Measurements from ENCODE around the gene PANX1. TPM values are rescaled to one million over a fixed set of nuclear protein-coding genes. Genes with fewer than 3 reads are reported as not detected.

The PANX1 gene
- total and polyA plus RNA-seq, 10 of the 15 experiments (the other 5 are each of a cell fraction or from before 2014, with no cell fraction given), result 3.3 to 18.7 (median 14.4) TPM

DNA sequence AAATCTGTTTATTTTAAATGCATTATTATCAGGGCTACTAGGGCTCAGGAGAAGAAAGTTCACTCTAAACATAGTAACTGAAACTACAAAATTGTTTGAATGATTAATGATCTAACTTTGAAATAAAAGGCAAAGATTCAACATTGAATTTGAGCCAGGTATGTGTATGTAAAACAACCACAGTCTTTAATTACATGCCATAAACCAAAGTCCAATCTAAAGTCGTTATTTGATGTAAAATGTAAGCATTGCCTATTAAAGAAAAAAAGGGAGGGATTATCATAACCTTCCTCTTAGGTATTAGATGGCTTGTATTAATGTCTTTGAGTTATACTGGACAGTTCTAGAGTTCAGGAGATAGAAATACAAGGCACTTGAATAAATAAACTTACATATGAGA lies 25.2 kb upstream of the PANX1 start (continued):
- TF ChIP-seq EED (IDR thresholded peaks at IDR 0.05; ENCODE audit: low read depth), result no peak
- TF ChIP-seq PBX3 (IDR thresholded peaks at IDR 0.05; ENCODE audit: insufficient replicate concordance, low read depth, low read length), result no peak
- no peak for TF ChIP-seq NR2C1 (IDR thresholded peaks at IDR 0.05)
- no peak for TF ChIP-seq KLF5 (IDR thresholded peaks at IDR 0.05; ENCODE audit: partially characterized antibody)

- no peaks in the 10 kb centered on the region for H3K4me1 ChIP-seq (ENCODE audit: control insufficient read depth, insufficient read depth, low read length)
- ChIA-PET RAD21 (ENCODE audit: unreplicated experiment) (no interaction called here), CTCF (interaction anchor here (1.7 kb wide), 1 partner anchor 209 kb away, joined by 4 read pairs; no protein-coding TSS in a partner anchor), SMC1A (ENCODE audit: uncharacterized antibody, unreplicated experiment) (no interaction called here), POLR2A (no interaction called here)
- ATAC-seq (no peak), DNase-seq (ENCODE audit: low read depth, low spot score) (no peak), FAIRE-seq (no peak)
- H4K20me1 ChIP-seq (ENCODE audit: control insufficient read depth, insufficient read depth), result no peaks in the 10 kb centered on the region
- no peaks in the 10 kb centered on the region for H3K79me2 ChIP-seq (ENCODE audit: control insufficient read depth, insufficient read depth, low read length)
- intact Hi-C loops (cut with micrococcal nuclease; ENCODE audit: unreplicated experiment), result loop anchor here (10.0 kb wide), 1 partner anchor 180 kb away; no protein-coding TSS in a partner anchor
- no peak overlapping the region for H2AFZ ChIP-seq (ENCODE audit: control insufficient read depth, low read depth, low read length)
- no peaks in the 10 kb centered on the region for H3K36me3 ChIP-seq (ENCODE audit: control insufficient read depth in 2 of 2, insufficient read depth in 2 of 2, low read length in 1 of 2)
- no peaks in the 10 kb centered on the region for H3K27me3 ChIP-seq (replicated peaks in 1 of 2; ENCODE audit: control insufficient read depth in 2 of 2, insufficient read depth in 2 of 2, low read length in 1 of 2)
- no peak overlapping the region for H3K9ac ChIP-seq (ENCODE audit: control insufficient read depth, insufficient read depth, low read length)
- no peak overlapping the region for H3K4me3 ChIP-seq
- TF ChIP-seq, protein P1, sequence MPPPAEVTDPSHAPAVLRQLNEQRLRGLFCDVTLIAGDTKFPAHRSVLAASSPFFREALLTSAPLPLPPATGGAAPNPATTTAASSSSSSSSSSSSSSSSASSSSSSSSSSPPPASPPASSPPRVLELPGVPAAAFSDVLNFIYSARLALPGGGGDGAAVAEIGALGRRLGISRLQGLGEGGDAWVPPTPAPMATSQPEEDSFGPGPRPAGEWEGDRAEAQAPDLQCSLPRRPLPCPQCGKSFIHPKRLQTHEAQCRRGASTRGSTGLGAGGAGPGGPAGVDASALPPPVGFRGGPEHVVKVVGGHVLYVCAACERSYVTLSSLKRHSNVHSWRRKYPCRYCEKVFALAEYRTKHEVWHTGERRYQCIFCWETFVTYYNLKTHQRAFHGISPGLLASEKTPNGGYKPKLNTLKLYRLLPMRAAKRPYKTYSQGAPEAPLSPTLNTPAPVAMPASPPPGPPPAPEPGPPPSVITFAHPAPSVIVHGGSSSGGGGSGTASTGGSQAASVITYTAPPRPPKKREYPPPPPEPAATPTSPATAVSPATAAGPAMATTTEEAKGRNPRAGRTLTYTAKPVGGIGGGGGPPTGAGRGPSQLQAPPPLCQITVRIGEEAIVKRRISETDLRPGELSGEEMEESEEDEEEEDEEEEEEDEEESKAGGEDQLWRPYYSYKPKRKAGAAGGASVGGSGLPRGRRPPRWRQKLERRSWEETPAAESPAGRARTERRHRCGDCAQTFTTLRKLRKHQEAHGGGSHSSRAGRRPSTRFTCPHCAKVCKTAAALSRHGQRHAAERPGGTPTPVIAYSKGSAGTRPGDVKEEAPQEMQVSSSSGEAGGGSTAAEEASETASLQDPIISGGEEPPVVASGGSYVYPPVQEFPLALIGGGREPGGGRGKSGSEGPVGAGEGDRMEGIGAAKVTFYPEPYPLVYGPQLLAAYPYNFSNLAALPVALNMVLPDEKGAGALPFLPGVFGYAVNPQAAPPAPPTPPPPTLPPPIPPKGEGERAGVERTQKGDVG (CRISPR knock-in tag; IDR thresholded peaks at IDR 0.05), result no peak
- no peak for TF ChIP-seq RELB (IDR thresholded peaks at IDR 0.05; ENCODE audit: low read depth)
- no peak for TF ChIP-seq SUZ12 (IDR thresholded peaks at IDR 0.05; ENCODE audit: unreplicated experiment)
- TF ChIP-seq BHLHE40 (IDR thresholded peaks at IDR 0.05; ENCODE audit: borderline replicate concordance in 1 of 2, low read depth in 2 of 2, low read length in 1 of 2), result no peak
- TF ChIP-seq ATF7 (IDR thresholded peaks at IDR 0.05; ENCODE audit: low read depth), result no peak
- TF ChIP-seq NR2C1 (IDR thresholded peaks at IDR 0.05), result no peak
- TF ChIP-seq SMAD1 (IDR thresholded peaks at IDR 0.05; ENCODE audit: low read depth, partially characterized antibody), result no peak
- no peak overlapping the region for H3K4me2 ChIP-seq (ENCODE audit: control insufficient read depth, insufficient read depth)
- H3K9me3 ChIP-seq (replicated peaks; ENCODE audit: control insufficient read depth, insufficient read depth, low read length), result no peaks in the 10 kb centered on the region
- no peak overlapping the region for H3K27ac ChIP-seq (ENCODE audit: control insufficient read depth, insufficient read depth)
- no TSS peak for BruUV-seq (replicated peaks)
- in situ Hi-C loops (cut with MboI), result no loop called here
Measured at GRCh38 chr11:94104734-94105133, 23.9 kb upstream of the PANX1 start.
